Stomach (tissue), 4 donors: ENCODE measurements around the gene ZNF485.

ENCODE experiments used
- CTCF ChIP-seq, 7 experiments: fragments of 450-650 bp in 4 of 7; fragments of 200-600 bp in 3 of 7; sonication (generic) in 3 of 7; IDR thresholded peaks; one replicate each; pipeline ENCODE4 v1.5.1; 2016 to 2019; ENCODE audit warnings: antibody characterized with exemption in 7 of 7, control low read depth in 2 of 7, mild to moderate bottlenecking in 1 of 7
- POLR2A ChIP-seq, 4 donors: fragments of 450-650 bp; IDR thresholded peaks; one replicate each; pipeline ENCODE4 v1.6.1; 2016; ENCODE audit warnings: antibody characterized with exemption in 4 of 4, control low read depth in 2 of 4, mild to moderate bottlenecking in 1 of 4, moderate library complexity in 1 of 4
- POLR2AphosphoS5 ChIP-seq, 3 donors: sonication (generic); formaldehyde crosslinking; IDR thresholded peaks; one replicate each; pipeline ENCODE4 v1.6.1; 2016; ENCODE audit warnings: antibody characterized with exemption in 3 of 3

GRCh38 chr10:43584051-43584450 lies 22.2 kb upstream of the ZNF485 start:
- TF ChIP-seq CTCF (IDR thresholded peaks at IDR 0.05), result no peak
- no peak for TF ChIP-seq POLR2AphosphoS5 (IDR thresholded peaks at IDR 0.05)
- no peak for TF ChIP-seq POLR2A (IDR thresholded peaks at IDR 0.05)
